ENCODE measurements around the gene VTN.

Gene VTN

DNA sequence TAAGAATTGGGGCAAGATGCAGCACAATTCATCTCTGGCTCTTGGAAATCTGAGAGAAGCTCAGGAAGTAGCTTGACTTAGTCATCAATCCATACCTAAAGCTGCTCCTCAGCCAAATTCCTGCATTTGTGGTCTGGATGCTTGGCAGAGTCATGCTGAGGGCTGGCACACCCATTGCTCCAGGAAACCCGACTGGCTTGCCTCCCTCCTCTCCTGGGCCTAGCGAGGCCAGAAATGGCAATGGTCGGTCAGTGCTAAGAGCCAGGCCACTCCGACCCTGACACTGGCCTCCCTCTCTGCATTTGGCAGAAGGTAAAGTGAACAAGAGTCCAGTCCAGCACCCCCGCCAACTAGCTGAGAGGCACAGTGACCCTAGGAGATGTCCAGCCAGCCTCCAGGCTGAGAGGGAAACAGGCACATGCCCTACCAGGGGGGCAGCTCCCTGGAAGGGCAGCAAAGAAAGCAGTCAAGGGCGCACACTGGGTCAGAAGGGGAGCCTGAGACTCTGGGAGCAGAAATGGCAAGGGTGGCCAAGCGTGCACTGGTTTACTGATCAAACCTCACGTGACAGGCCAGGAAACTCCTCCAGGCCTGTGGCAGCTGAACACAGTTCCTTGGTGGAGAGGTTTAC is 22.7 kb downstream of the VTN start:
- H3K79me2 ChIP-seq (ENCODE audit: low read length): no peaks in the 10 kb centered on the region
- H4K20me1 ChIP-seq (ENCODE audit: insufficient read depth, low read length): no peaks in the 10 kb centered on the region
- no peaks in the 10 kb centered on the region for H3K27me3 ChIP-seq (ENCODE audit: low read depth, low read length)
- TF ChIP-seq EZH2phosphoT487 (IDR thresholded peaks at IDR 0.05; ENCODE audit: low read depth): no peak
- TF ChIP-seq, protein P1, sequence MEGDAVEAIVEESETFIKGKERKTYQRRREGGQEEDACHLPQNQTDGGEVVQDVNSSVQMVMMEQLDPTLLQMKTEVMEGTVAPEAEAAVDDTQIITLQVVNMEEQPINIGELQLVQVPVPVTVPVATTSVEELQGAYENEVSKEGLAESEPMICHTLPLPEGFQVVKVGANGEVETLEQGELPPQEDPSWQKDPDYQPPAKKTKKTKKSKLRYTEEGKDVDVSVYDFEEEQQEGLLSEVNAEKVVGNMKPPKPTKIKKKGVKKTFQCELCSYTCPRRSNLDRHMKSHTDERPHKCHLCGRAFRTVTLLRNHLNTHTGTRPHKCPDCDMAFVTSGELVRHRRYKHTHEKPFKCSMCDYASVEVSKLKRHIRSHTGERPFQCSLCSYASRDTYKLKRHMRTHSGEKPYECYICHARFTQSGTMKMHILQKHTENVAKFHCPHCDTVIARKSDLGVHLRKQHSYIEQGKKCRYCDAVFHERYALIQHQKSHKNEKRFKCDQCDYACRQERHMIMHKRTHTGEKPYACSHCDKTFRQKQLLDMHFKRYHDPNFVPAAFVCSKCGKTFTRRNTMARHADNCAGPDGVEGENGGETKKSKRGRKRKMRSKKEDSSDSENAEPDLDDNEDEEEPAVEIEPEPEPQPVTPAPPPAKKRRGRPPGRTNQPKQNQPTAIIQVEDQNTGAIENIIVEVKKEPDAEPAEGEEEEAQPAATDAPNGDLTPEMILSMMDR (IDR thresholded peaks at IDR 0.05; ENCODE audit: low read depth, low read length): no peak
- no peak overlapping the region for H3K4me2 ChIP-seq (ENCODE audit: low read length)
- H3K9ac ChIP-seq (ENCODE audit: low read length): no peak overlapping the region
- no peak overlapping the region for H3K27ac ChIP-seq (ENCODE audit: low read length)
- no peak overlapping the region for H3K4me3 ChIP-seq (ENCODE audit: low read length)
- H3K9me3 ChIP-seq (ENCODE audit: insufficient read depth, low read length): no peaks in the 10 kb centered on the region
- H3K36me3 ChIP-seq (replicated peaks; ENCODE audit: low read depth, low read length): peaks cover 66% of the 10 kb centered on the region
- no peaks in the 10 kb centered on the region for H3K4me1 ChIP-seq (ENCODE audit: low read length)
- H2AFZ ChIP-seq (ENCODE audit: low read depth, low read length): no peak overlapping the region

- Histone ChIP-seq H3K9ac (ENCODE audit: low read length) (no peak overlapping the region), H3K27me3 (ENCODE audit: low read depth, low read length) (no peaks in the 10 kb centered on the region), H3K4me2 (ENCODE audit: low read length) (no peak overlapping the region), H3K4me1 (ENCODE audit: low read length) (no peaks in the 10 kb centered on the region), H4K20me1 (ENCODE audit: insufficient read depth, low read length) (no peaks in the 10 kb centered on the region), H3K36me3 (replicated peaks; ENCODE audit: low read depth, low read length) (peaks cover 67% of the 10 kb centered on the region), H3K4me3 (ENCODE audit: low read length) (no peak overlapping the region), H2AFZ (ENCODE audit: low read depth, low read length) (no peak overlapping the region), H3K79me2 (ENCODE audit: low read length) (no peaks in the 10 kb centered on the region), H3K27ac (ENCODE audit: low read length) (no peak overlapping the region), H3K9me3 (ENCODE audit: insufficient read depth, low read length) (no peaks in the 10 kb centered on the region)
- no peak for TF ChIP-seq EZH2phosphoT487 (IDR thresholded peaks at IDR 0.05; ENCODE audit: low read depth)
- TF ChIP-seq, protein P1 (IDR thresholded peaks at IDR 0.05; ENCODE audit: low read depth, low read length): no peak; the same call in 1 of the 2 replicates
These were observed 23.3 kb downstream of the VTN start for GRCh38 chr17:28346746-28347246.

GRCh38 chr17:28346199-28346580 is 23.9 kb downstream of the VTN start:
- Histone ChIP-seq H4K20me1 (ENCODE audit: insufficient read depth, low read length) (no peaks in the 10 kb centered on the region), H3K27ac (ENCODE audit: low read length) (no peak overlapping the region), H3K4me2 (ENCODE audit: low read length) (no peak overlapping the region), H3K79me2 (ENCODE audit: low read length) (no peaks in the 10 kb centered on the region), H3K4me3 (ENCODE audit: low read length) (no peak overlapping the region), H3K4me1 (ENCODE audit: low read length) (no peaks in the 10 kb centered on the region), H3K9ac (ENCODE audit: low read length) (no peak overlapping the region), H3K9me3 (ENCODE audit: insufficient read depth, low read length) (no peaks in the 10 kb centered on the region), H3K27me3 (ENCODE audit: low read depth, low read length) (no peaks in the 10 kb centered on the region), H2AFZ (ENCODE audit: low read depth, low read length) (no peak overlapping the region), H3K36me3 (replicated peaks; ENCODE audit: low read depth, low read length) (peaks cover 64% of the 10 kb centered on the region)
- TF ChIP-seq, protein P1 (IDR thresholded peaks at IDR 0.05; ENCODE audit: low read depth, low read length): no peak
- TF ChIP-seq EZH2phosphoT487 (IDR thresholded peaks at IDR 0.05; ENCODE audit: low read depth): no peak

GRCh38 chr17:28345419-28346198 is 24.5 kb downstream of the VTN start:
- Histone ChIP-seq H3K4me2 (ENCODE audit: low read length) (no peak overlapping the region), H3K79me2 (ENCODE audit: low read length) (no peaks in the 10 kb centered on the region), H3K9ac (ENCODE audit: low read length) (no peak overlapping the region), H3K27me3 (ENCODE audit: low read depth, low read length) (no peaks in the 10 kb centered on the region), H3K4me1 (ENCODE audit: low read length) (no peaks in the 10 kb centered on the region), H3K27ac (ENCODE audit: low read length) (no peak overlapping the region), H2AFZ (ENCODE audit: low read depth, low read length) (no peak overlapping the region), H4K20me1 (ENCODE audit: insufficient read depth, low read length) (no peaks in the 10 kb centered on the region), H3K4me3 (ENCODE audit: low read length) (no peak overlapping the region), H3K9me3 (ENCODE audit: insufficient read depth, low read length) (no peaks in the 10 kb centered on the region), H3K36me3 (replicated peaks; ENCODE audit: low read depth, low read length) (peaks cover 61% of the 10 kb centered on the region)
- TF ChIP-seq, protein P1 (IDR thresholded peaks at IDR 0.05; ENCODE audit: low read depth, low read length): no peak
- TF ChIP-seq EZH2phosphoT487 (IDR thresholded peaks at IDR 0.05; ENCODE audit: low read depth): no peak
